ENCODE data around the gene RPTOR. TPM values are rescaled to one million over a fixed set of nuclear protein-coding genes. Genes with fewer than 3 reads are reported as not detected.

RPTOR gene
- total and polyA plus RNA-seq, 12 donors, result 7.9 to 30.3 (median 25.6) TPM

- no peak for DNase-seq
- Histone ChIP-seq H3K9me3 (no peaks in the 10 kb centered on the region), H3K27me3 (no peaks in the 10 kb centered on the region), H3K4me1 (peaks cover 0 to 33% (median 7%) of the 10 kb centered on the region in 9 donors), H3K4me3 (no peak overlapping the region), H3K36me3 (peaks cover 0 to 32% (median 10%) of the 10 kb centered on the region in 9 donors), H3K27ac (peak overlapping the region in 3 of 10 donors; percentile 20 to 63 (median 29))
- 66 to 72% methylated on average over 18 of the region's 18 CpGs for WGBS, 2 donors
- ATAC-seq, result peak in 6 of 8 donors; percentile 48 to 73 (median 57)
- intact Hi-C loops (cut with DNase I), result no loop called here
- TF ChIP-seq CTCF (IDR thresholded peaks at IDR 0.05), result no peak
Observed at GRCh38 chr17:80758481-80759376, 214.1 kb downstream of the RPTOR start.

GRCh38 chr17:80759377-80759673, 214.7 kb downstream of the RPTOR start:
- TF ChIP-seq CTCF (IDR thresholded peaks at IDR 0.05), result no peak
- Histone ChIP-seq H3K36me3 (peaks cover 0 to 26% (median 6%) of the 10 kb centered on the region in 9 donors), H3K9me3 (no peaks in the 10 kb centered on the region), H3K4me1 (peaks cover 0 to 33% (median 7%) of the 10 kb centered on the region in 9 donors), H3K27ac (peak overlapping the region in 2 of 10 donors; percentile 29 to 63), H3K4me3 (no peak overlapping the region), H3K27me3 (no peaks in the 10 kb centered on the region)
- WGBS, 2 donors, result 96 to 98% methylated on average over 2 of the region's 2 CpGs
- intact Hi-C loops (cut with DNase I), result no loop called here
- no peak for DNase-seq
- no peak for ATAC-seq

GRCh38 chr17:80760511-80760911, 215.9 kb downstream of the RPTOR start:
- intact Hi-C loops (cut with DNase I), result loop anchor here in 1 of 10 donors (10.0 kb wide), 1 partner anchor 216 kb away; the partner anchor contains the start of gene RPTOR
- no peak overlapping the region for H3K27ac ChIP-seq

More at GRCh38 chr17:80760511-80760911, 215.9 kb downstream of the RPTOR start:
- Histone ChIP-seq H3K36me3 (peaks cover 0 to 18% (median 0%) of the 10 kb centered on the region in 9 donors), H3K4me3 (no peak overlapping the region), H3K9me3 (no peaks in the 10 kb centered on the region), H3K27me3 (no peaks in the 10 kb centered on the region), H3K4me1 (peaks cover 0 to 41% (median 7%) of the 10 kb centered on the region in 9 donors)
- DNase-seq (no peak), ATAC-seq (no peak)
- TF ChIP-seq CTCF (IDR thresholded peaks at IDR 0.05), result no peak
- WGBS, 2 donors, result 88% methylated on average over 12 of the region's 12 CpGs
